Caco-2 (cell line): ENCODE measurements around the gene PDGFD. TPM values are rescaled to one million over a fixed set of nuclear protein-coding genes. Genes with fewer than 3 reads are reported as not detected.

Experiments
- BruUV-seq: library from RNA; stranded (reverse); fragments of 400-500 nt; replicated peaks from 2 replicates; lab custom pipeline; 2021; lab: Mats Ljungman, UMichigan
- CTCF ChIA-PET: fragments of 300-600 bp; sonication (Branson Sonifier 250); formaldehyde crosslinking; loops from one replicate; lab custom pipeline; 2022; ENCODE audit warnings: antibody characterized with exemption; lab: Charles Lee
- POLR2A ChIA-PET: fragments of 300-600 bp; sonication (Branson Sonifier 250); formaldehyde crosslinking; loops from one replicate; lab custom pipeline; 2022; ENCODE audit warnings: antibody characterized with exemption; lab: Charles Lee
- DNase-seq, 2 experiments: peaks; one replicate each; pipeline versions ENCODE4 v3.0.0 to v3.0.0-alpha.2; 2020 to 2022
- H3K27me3 ChIP-seq: replicated peaks from 2 replicates; pipeline ENCODE4 v1.6.0; 2011; ENCODE audit warnings: low read length; ENCODE audit not compliant: control insufficient read depth, insufficient read depth
- H3K36me3 ChIP-seq: 2 replicates; pipeline ENCODE4 v1.5.1; 2011; ENCODE audit warnings: low read length; ENCODE audit not compliant: control insufficient read depth, insufficient read depth
- H3K4me1 ChIP-seq: fragments of 250-450 bp; sonication (Bioruptor Pico); 2 replicates; pipeline ENCODE4 v1.5.1; 2020; ENCODE audit warnings: mild to moderate bottlenecking
- H3K4me3 ChIP-seq: 2 replicates; pipeline ENCODE4 v1.5.1; 2011; ENCODE audit warnings: low read depth, mild to moderate bottlenecking, control low read depth, low read length
- H3K9me3 ChIP-seq: fragments of 250-450 bp; sonication (Bioruptor Pico); 2 replicates; pipeline ENCODE4 v1.5.1; 2020; ENCODE audit warnings: mild to moderate bottlenecking, moderate library complexity
- H3K27ac Mint-ChIP-seq: one replicate; pipeline ENCODE4 v1.8.0; 2022; ENCODE audit warnings: mixed read lengths; ENCODE audit not compliant: unreplicated experiment
- H3K27me3 Mint-ChIP-seq: one replicate; pipeline ENCODE4 v1.8.0; 2022; ENCODE audit warnings: mixed read lengths; ENCODE audit not compliant: insufficient read depth, unreplicated experiment
- H3K36me3 Mint-ChIP-seq: one replicate; pipeline ENCODE4 v1.8.0; 2022; ENCODE audit warnings: mild to moderate bottlenecking, mixed read lengths; ENCODE audit not compliant: insufficient read depth, unreplicated experiment
- H3K4me1 Mint-ChIP-seq: one replicate; pipeline ENCODE4 v1.8.0; 2022; ENCODE audit warnings: low read depth, mixed read lengths; ENCODE audit not compliant: unreplicated experiment
- H3K4me3 Mint-ChIP-seq: one replicate; pipeline ENCODE4 v1.8.0; 2022; ENCODE audit warnings: mild to moderate bottlenecking, moderate library complexity, mixed read lengths; ENCODE audit not compliant: unreplicated experiment
- H3K9me3 Mint-ChIP-seq: one replicate; pipeline ENCODE4 v1.8.0; 2022; ENCODE audit warnings: mixed read lengths; ENCODE audit not compliant: unreplicated experiment
- CTCF ChIP-seq, 2 experiments: fragments of 200-600 bp in 1 of 2; IDR thresholded peaks; 1 replicate in 1 of 2; 2 replicates in 1 of 2; pipeline versions ENCODE4 v1.5.1 to v1.8.0; 2011 to 2022; ENCODE audit warnings: antibody characterized with exemption in 1 of 2, control low read depth in 1 of 2, inconsistent platforms in 1 of 2, low read depth in 1 of 2, low read length in 1 of 2, mild to moderate bottlenecking in 1 of 2, moderate library complexity in 1 of 2; ENCODE audit not compliant: insufficient read depth in 1 of 2, severe bottlenecking in 1 of 2, unreplicated experiment in 1 of 2
- intact Hi-C: fragments of 100-400 bp; cut with micrococcal nuclease; formaldehyde crosslinking; loops from one replicate; pipeline ENCODE4 v1.10.0; 2022; ENCODE audit not compliant: unreplicated experiment
- total RNA-seq: library from RNA; stranded (reverse); gene quantifications from 2 replicates; pipeline ENCODE4 v1.2.3, GENCODE V29; 2022

The PDGFD gene
- total RNA-seq, 1 experiment from 2014 or later, result not detected

GRCh38 chr11:103949781-103950180 lies 214.2 kb downstream of the PDGFD start:
- intact Hi-C loops, result no loop called here
- DNase-seq, result no peak
- Mint-ChIP-seq H3K4me1 (no peaks in the 10 kb centered on the region), H3K27ac (no peak overlapping the region), H3K36me3 (no peaks in the 10 kb centered on the region), H3K27me3 (no peaks in the 10 kb centered on the region), H3K4me3 (no peak overlapping the region), H3K9me3 (no peaks in the 10 kb centered on the region)
- ChIA-PET POLR2A (no interaction called here), CTCF (no interaction called here)
- Histone ChIP-seq H3K36me3 (no peaks in the 10 kb centered on the region), H3K9me3 (no peaks in the 10 kb centered on the region), H3K4me3 (no peak overlapping the region), H3K27me3 (no peaks in the 10 kb centered on the region), H3K4me1 (no peaks in the 10 kb centered on the region; the same call in 1 of the 2 replicates)
- BruUV-seq, result no TSS peak
- no peak for TF ChIP-seq CTCF (IDR thresholded peaks at IDR 0.05; ENCODE audit: insufficient read depth in 1 of 2, low read depth in 1 of 2, low read length in 1 of 2, severe bottlenecking in 1 of 2, unreplicated experiment in 1 of 2)

GRCh38 chr11:103948187-103948763 lies 215.7 kb downstream of the PDGFD start:
- no peak overlapping the region for H3K4me3 Mint-ChIP-seq
- H3K9me3 Mint-ChIP-seq, result no peaks in the 10 kb centered on the region
- TF ChIP-seq CTCF (IDR thresholded peaks at IDR 0.05; ENCODE audit: insufficient read depth in 1 of 2, low read depth in 1 of 2, low read length in 1 of 2, severe bottlenecking in 1 of 2, unreplicated experiment in 1 of 2), result no peak
- H3K36me3 Mint-ChIP-seq, result no peaks in the 10 kb centered on the region
- H3K4me3 ChIP-seq, result no peak overlapping the region
- no peak overlapping the region for H3K27ac Mint-ChIP-seq
- POLR2A ChIA-PET, result no interaction called here
- no peak for DNase-seq
- H3K4me1 Mint-ChIP-seq, result no peaks in the 10 kb centered on the region
- H3K9me3 ChIP-seq, result no peaks in the 10 kb centered on the region
- intact Hi-C loops, result no loop called here
- CTCF ChIA-PET, result no interaction called here
- H3K27me3 ChIP-seq, result no peaks in the 10 kb centered on the region
- no peaks in the 10 kb centered on the region for H3K36me3 ChIP-seq
- H3K27me3 Mint-ChIP-seq, result no peaks in the 10 kb centered on the region
- H3K4me1 ChIP-seq, result peaks cover 6% of the 10 kb centered on the region; the same call in 1 of the 2 replicates
- no TSS peak for BruUV-seq

- no peaks in the 10 kb centered on the region for H3K27me3 Mint-ChIP-seq
- H3K4me3 ChIP-seq, result no peak overlapping the region
- no peak overlapping the region for H3K4me3 Mint-ChIP-seq
- BruUV-seq, result no TSS peak
- POLR2A ChIA-PET, result no interaction called here
- DNase-seq, result no peak
- H3K4me1 Mint-ChIP-seq, result no peaks in the 10 kb centered on the region
- H3K27me3 ChIP-seq, result no peaks in the 10 kb centered on the region
- H3K36me3 ChIP-seq, result no peaks in the 10 kb centered on the region
- TF ChIP-seq CTCF (IDR thresholded peaks at IDR 0.05; ENCODE audit: insufficient read depth in 1 of 2, low read depth in 1 of 2, low read length in 1 of 2, severe bottlenecking in 1 of 2, unreplicated experiment in 1 of 2), result no peak
- no peaks in the 10 kb centered on the region for H3K9me3 ChIP-seq
- H3K27ac Mint-ChIP-seq, result no peak overlapping the region
- H3K36me3 Mint-ChIP-seq, result no peaks in the 10 kb centered on the region
- intact Hi-C loops, result no loop called here
- H3K4me1 ChIP-seq, result peaks cover 6% of the 10 kb centered on the region; the same call in 1 of the 2 replicates
- no peaks in the 10 kb centered on the region for H3K9me3 Mint-ChIP-seq
- CTCF ChIA-PET, result no interaction called here
These were observed 216.4 kb downstream of the PDGFD start for GRCh38 chr11:103947546-103947919.
